HG02973 (cell line): ENCODE results near the gene CXorf49.
"Not testable (repeated sequence)": the region's sequence is repeated elsewhere in the genome, so short reads cannot be mapped to it uniquely, and the experiment has no call there.

Experiments
- ATAC-seq: cut with Tn5 transposase; IDR thresholded peaks from one replicate; pipeline ENCODE4 v1.9.1; 2021; ENCODE audit warnings: moderate library complexity; ENCODE audit not compliant: unreplicated experiment

CXorf49 gene

DNA sequence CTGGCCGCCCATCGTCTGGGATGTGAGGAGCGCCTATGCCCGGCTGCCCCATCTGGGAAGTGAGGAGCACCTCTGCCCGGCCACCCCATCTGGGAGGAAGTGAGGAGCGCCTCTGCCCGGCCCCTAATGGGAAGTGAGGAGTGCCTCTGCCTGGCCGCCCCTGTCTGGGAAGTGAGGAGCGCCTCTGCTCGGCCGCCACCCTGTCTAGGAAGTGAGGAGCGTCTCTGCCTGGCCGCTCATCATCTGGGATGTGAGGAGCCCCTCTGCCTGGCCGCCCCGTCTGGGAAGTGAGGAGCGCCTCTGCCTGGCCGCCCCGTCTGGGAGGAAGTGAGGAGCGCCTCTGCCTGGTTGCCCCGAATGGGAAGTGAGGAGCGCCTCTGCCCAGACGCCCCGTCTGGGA, 42.4 kb downstream of the CXorf49 start:
- ATAC-seq = not testable (repeated sequence)

DNA sequence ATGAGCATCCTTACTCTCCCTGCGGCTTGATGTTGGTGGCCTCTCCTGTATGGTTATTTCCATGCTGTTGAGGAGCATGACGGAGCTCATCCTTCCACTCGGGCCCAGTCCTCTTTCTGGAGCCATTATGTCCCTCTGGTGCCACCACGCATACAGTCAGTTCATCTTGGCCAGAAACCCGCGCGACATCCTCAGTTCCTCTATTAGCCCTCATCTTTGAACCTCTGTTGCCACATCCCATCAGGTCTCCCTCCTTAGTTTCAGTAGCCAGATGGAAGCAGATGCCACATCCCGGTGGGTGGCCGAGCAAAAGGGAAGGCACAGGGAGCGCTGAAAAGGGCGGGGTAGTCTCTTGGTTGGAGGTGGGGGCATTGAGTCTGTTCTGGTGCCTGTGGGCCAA, 46.1 kb downstream of the CXorf49 start:
- no peak for ATAC-seq

DNA sequence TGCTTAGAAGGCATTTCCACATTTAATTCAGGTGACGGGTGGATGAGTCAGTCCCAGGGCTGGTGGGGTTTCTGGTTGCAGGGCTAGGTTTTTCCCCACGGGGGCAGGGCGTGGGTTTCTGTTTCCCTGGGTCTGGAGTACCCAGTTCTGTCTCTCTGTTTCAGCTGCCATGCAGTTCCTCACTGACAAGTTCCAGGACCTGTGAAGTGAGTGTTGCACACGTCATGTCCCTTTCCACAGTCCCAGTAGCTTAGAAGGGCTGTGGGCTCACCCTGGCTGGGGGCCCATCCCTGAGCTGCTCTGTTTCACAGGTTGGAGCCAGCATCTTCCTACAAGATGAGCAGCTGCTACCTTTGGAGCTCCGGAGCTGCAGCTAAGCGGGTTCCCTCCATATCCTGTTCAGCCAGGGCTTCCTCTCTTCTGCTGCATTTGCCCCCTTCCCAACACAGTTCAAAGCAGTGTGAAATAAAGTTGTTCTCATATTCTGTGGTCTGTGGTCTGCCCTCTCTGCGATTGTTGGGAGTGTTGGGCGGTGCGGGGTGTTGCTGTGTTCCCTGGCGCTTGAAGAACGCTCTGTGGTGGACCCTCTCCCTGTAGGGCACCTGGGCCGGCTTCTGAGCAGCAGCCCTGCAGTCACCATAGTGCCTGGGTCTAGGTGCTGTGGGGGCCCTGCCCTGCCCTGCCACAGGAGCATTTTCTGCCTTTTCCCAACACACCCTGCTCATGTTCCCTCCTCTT, 46.9 kb downstream of the CXorf49 start:
- no peak for ATAC-seq

DNA sequence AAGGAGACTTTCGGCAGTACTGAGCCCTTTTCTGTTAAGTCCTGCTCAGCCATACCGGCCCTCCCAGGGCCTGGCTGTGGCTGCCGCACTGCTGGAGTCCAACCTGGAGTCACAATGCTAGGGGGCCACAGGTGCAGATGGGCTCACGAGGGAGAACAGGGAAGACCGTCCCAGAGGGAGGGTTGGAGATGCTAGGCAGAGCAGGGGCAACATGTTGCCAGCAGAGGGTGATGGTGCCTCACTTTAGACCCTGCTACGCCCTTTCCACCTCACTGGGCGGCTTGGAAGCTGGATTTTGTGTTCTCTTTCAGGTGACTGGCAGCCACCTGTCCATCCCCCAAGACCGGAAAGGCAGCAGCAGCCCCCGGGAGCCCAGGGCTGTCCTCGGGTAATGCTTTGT, 48.1 kb downstream of the CXorf49 start:
- not testable (repeated sequence) for ATAC-seq

DNA sequence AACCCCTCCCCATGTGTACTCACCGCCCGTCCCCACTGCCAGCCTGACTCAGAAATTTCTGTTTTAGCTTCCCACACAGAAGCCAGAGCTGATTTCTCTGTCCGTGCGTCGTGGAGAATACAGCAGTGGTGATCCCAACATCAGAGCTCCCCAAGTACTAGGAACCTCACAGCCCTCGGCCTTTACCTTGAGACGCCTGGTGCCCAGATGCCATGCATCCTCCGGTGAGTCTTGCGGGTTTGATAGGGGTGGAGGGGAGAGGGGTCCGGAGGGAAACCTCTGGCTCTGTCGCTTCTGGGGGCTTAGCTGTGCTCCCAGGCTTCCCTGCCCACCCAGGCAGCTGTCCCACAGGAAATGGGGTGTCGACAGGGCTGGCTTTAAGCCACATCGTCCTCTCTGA, 48.6 kb downstream of the CXorf49 start:
- ATAC-seq = no peak

DNA sequence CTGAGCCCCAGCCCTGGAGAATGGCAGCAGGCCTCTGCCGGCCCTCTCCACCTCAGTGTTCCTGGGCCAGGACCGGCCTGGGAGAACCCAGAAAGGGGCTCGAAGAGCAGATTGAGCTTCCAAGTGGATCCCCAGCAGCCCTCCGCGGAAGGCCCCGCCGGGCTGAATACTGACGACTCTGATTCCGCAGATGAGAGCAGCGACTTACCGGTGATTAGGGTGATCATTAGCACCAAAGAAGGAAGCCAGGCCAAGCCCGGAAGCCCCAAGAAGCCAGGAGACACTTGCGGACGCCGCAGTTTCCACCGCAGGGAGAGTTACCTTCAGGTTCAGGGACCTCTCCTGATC, 49.9 kb downstream of the CXorf49 start:
- no peak for ATAC-seq

DNA sequence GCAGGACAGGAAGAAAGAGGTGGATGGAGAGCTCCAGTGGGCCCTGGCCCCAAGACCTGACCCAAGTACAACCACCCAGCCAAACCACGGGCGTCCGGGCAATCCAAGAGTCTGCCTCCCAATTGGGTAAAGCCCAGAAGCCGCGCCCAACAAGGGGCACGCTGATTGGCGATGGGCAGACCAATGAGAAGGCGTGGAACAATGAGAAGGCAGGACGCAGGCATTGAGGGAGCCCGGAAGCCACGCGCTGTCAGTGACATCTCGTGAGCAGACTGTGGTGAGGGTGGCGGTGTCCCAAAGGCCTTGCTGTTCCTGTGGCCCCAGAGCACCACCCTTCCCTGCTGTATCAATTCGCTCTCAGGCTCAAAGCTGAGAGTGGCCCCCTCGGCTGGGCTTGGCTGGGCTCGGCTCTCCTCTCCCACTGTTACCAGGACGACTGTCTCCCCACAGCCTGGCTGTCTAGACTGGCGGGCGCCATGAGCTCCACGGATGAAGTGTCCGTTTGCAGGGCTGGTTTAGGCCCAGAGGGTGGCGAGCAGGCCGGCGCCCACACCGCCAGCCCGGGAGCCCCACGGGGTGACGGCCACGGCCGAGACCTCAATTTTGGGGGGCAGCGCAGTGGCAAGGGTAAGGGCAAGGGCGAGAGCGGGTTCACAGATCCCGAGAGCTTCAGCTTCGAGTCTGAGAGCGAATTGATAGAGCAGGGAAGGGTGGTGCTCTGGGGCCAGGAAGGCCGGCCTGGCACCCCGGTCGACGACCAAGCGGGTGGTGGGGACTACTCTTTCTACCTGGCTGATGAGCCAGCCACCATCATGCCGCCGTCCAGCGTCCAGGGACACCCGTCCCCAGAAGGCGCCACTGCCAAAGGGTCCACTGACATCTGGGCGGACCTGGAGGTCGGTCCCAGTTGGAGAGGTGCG, 50.5 kb downstream of the CXorf49 start, which contains the start of gene LOC101059915:
Gene LOC101059915, plus strand, starts transcription at position 219 of the 920 bp plus-strand sequence.
- no peak for ATAC-seq

DNA sequence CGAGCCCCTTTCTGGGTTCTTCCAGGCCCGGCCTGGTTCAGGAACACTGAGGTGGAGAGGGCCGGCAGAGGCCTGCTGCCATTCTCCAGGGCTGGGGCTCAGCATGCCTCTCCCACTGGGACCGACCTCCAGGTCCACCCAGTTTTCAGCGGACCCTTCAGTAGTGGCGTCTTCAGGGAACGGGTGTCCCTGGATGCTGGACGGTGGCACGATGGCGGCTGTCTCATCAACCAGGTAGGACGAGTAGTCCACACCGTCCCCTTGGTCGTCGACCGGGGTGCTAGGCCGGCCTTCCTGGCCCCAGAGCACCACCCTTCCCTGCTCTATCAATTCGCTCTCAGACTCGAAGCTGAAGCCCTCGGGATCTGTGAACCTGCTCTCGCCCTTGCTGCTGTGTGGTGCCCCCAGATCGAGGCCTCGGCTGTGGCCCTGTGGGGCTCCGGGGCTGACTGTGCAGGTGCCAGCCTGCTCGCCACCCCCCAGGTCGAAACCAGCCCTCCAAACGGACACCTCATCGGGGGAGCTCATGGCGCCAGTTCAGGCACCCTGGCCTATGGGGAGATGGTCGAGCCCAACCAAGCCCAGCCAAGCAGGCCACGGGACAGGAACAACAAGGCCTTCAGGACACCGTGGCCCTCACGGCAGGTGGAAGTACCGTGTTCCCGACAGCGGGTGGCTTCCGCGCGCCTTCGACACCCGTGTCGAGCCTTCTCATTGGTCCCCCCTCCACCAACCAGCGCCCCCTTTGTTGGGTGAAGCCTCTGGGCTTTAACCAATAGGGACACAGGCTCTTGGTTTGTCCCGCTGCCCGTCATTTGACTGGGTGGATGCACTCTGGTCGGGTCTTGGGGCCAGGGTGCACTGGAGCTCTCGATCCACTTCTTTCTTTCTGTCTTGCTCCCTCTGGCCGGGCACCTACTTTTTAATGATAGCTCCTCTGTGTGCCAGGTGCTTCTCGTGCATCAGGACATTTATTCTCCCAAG, 51.6 kb downstream of the CXorf49 start:
- ATAC-seq = no peak

DNA sequence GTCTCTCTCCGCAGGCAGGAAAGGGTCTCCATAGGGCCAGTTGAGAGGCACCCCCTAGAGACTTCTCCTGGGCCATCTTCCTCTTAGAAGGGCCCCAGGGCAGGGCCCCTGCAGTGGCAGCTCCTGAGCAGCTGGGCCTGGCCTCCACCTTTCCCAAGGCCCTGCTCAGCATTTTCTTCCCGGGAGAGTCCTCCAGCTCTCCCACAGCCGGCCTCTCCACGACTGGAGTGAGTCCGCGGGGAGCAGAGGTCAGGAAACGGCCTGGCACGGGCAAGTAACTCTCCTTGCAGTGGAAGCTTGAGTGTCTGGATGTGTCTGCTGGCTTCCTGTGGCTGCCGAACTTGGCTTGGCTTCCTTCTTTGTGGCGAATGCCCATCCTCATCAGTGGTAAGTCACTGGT, 52.3 kb downstream of the CXorf49 start:
- no peak for ATAC-seq

DNA sequence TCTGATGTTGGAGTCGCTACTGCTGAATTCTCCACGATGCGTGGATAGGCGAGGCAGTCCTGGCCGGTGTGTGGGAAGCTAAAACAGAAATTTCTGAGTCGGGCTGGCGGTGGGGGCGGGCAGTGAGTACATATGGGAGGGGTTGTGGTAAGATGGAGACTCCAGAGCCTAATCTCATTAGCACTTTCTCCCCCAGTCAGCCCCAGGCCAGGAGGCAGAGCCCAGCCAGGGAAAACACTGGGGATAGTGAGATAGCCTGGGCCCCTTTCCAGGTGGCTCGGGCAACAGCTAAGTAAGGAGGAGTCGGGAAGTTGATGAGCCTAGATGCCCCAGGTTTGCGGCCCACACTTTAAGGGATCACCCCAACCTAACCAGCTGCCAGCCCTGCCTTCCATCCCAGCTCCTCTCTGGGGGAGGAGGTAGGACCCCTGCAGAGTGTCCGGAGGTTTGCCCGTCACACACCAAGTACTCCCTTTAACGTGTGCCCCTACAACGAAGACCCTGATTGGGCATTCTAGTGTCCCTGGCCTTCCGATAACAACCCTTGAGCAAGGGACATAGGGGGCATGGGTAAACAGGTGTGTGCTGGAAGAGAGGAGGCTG, 53.1 kb downstream of the CXorf49 start:
- ATAC-seq = no peak
